Stimulated activated CD4-positive, alpha-beta T cell treated with anti-CD3 and anti-CD28 coated beads, Interleukin-12 subunit alpha, Interleukin-12 subunit beta, amount 100 ng/mL, for 4 hours (primary cell): ENCODE data around the gene CDC42EP3.
A peak's percentile ranks its signal among the peaks of the same experiment; 100 is the strongest.

Experiments used
- DNase-seq: peaks from one replicate; pipeline ENCODE4 v3.0.0-alpha.2; 2020

Gene CDC42EP3

GRCh38 chr2:37614061-37614738 lies 57.2 kb downstream of the CDC42EP3 start:
- DNase-seq: no peak

- no peak for DNase-seq
These were observed 59.1 kb downstream of the CDC42EP3 start for GRCh38 chr2:37612382-37612781.

GRCh38 chr2:37610638-37611289 lies 60.7 kb downstream of the CDC42EP3 start:
- DNase-seq: no peak

GRCh38 chr2:37609782-37610181 lies 61.7 kb downstream of the CDC42EP3 start:
- DNase-seq: no peak

- no peak for DNase-seq
These were observed 66.7 kb downstream of the CDC42EP3 start for GRCh38 chr2:37604716-37605115.

GRCh38 chr2:37602702-37603101 lies 68.7 kb downstream of the CDC42EP3 start:
- no peak for DNase-seq

- DNase-seq: no peak
These were observed 69.4 kb downstream of the CDC42EP3 start for GRCh38 chr2:37602040-37602439.

GRCh38 chr2:37601569-37601968 lies 69.9 kb downstream of the CDC42EP3 start:
- no peak for DNase-seq

GRCh38 chr2:37600735-37601134 lies 70.7 kb downstream of the CDC42EP3 start:
- no peak for DNase-seq

GRCh38 chr2:37599688-37600525 lies 71.5 kb downstream of the CDC42EP3 start:
- DNase-seq: peak; percentile 26

- DNase-seq: no peak
These were observed 77.7 kb downstream of the CDC42EP3 start for GRCh38 chr2:37593694-37594093.

- DNase-seq: no peak
These were observed 78.4 kb downstream of the CDC42EP3 start for GRCh38 chr2:37593024-37593423.
